HG03039 (cell line): ENCODE data around the gene CENPO.
"Not testable (repeated sequence)": the region's sequence is repeated elsewhere in the genome, so short reads cannot be mapped to it uniquely, and the experiment has no call there.

Experiments used
- ATAC-seq: cut with Tn5 transposase; IDR thresholded peaks from one replicate; pipeline ENCODE4 v1.9.1; 2021; ENCODE audit warnings: mild to moderate bottlenecking, moderate library complexity; ENCODE audit not compliant: unreplicated experiment

Gene CENPO

DNA sequence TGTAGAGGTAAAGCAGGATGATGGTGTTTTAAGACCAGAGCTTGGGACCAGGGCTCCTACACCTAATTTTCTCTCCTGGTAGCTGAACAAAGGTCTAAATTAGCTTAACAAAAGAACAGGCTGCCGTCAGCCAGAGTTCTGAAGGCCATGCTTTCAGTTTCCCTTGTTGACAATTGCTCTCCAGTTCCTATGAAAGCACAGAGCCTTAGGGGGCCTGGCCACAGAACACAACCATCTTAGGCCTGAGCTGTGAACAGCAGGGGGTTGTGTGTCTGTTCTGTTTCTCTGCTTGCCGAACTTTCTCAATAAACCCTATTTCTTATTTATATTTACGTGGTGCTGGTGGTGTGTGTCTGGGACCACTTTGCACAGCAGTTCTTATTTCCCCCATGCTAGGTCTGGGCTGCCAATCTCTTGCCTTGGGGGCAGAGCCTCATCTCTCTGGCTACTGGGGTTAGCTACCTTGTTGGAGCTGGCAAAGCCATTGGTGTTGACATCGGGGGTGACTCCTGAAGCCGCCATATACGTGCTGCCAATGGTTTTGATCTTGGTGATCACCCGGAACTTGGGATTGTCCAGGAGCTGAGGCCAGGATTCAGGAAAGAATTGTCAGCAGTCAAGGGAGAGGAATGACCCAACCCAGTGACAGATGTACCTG lies 29.0 kb downstream of the CENPO start:
- ATAC-seq, result no peak

GRCh38 chr2:24824071-24824588 lies 30.9 kb downstream of the CENPO start:
- no peak for ATAC-seq

DNA sequence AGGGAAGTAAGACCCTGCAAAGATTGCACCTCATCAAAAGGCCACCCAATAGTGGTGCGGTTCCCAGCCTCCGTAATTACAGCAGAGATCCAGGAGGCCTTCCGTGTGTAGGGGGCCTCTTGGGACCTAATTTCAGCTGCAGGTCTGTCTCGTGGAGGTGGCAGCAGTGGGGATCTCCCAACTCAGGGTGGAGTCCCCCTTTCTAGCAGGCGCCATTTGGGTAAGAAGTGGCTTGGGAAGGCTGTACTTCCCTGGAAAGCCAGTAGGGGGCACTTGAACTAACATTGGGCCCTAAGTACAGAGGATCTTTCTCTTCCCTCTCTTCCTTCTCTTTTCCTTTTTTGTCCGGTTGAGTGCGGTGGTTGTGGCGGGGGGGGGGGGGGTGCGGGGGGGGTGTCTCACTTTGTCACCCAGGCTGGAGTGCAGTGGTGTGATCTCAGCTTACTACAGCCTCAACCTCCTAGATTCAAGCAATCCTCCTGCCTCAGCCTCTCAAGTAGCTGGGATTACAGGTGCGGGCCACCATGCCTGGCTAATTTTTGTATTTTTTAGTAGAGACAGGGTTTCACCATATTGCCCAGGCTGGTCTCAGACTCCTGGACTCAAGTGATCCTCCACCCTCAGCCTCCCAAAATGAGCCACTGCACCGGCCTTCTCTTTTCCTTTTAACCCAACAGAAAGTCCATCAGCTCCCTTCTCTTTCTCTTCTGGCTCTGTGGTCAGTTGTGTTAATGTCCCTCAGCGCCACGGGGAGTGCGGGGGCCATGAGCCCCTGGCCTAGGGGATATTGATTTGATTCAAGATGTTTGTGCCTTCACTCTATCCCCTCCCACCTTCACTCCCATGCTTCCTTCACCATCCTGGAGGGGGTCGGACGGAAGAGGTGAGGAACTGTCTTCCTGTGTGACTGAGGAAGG lies 32.0 kb downstream of the CENPO start:
- no peak for ATAC-seq

- ATAC-seq, result no peak
Observed at GRCh38 chr2:24825883-24826772, 32.9 kb downstream of the CENPO start.

GRCh38 chr2:24826773-24827145 lies 33.5 kb downstream of the CENPO start:
- no peak for ATAC-seq

DNA sequence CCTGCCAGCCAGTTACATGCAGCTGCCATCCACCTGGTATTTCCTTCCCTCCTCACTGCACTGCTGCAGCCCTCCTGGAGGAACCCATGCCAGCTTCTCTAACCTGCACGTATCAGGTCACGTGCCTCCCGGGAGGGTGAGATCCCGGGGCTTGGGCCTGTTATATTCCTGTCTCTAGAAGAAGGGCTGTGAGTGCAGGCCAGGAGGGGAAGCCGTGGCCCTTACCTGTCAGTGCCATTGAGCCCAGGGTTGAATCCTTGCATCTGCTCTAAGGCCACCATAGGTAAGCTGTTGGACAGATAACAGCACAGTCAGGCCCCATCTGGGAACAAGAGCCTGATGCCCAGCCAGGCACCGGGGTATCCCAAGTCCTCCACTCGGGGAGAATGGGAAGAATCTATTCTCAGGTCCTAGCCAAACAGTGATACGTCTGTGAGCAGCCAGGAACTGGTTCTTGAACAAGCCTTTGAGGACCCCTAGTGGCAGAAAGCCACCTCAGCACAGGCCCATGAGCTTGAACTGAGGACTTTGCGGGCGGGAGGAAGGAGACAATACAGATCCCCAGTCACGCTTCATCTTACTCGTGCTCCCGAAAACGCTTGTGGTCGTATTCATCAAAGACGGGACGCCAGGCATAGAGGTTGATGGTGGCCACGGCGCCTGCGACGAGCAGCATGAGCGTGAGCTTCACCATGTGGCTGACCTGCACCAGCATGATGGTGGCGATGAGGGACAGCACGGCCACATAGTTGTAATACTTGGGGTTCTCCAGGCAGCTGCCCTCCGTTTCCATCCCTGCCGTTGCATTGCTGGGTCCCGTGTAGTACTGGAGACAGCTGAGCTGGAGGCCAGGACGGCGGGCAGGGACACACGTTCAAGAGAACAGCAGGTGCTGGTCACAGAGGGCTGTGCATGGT lies 34.4 kb downstream of the CENPO start:
- peak; percentile 64 for ATAC-seq

DNA sequence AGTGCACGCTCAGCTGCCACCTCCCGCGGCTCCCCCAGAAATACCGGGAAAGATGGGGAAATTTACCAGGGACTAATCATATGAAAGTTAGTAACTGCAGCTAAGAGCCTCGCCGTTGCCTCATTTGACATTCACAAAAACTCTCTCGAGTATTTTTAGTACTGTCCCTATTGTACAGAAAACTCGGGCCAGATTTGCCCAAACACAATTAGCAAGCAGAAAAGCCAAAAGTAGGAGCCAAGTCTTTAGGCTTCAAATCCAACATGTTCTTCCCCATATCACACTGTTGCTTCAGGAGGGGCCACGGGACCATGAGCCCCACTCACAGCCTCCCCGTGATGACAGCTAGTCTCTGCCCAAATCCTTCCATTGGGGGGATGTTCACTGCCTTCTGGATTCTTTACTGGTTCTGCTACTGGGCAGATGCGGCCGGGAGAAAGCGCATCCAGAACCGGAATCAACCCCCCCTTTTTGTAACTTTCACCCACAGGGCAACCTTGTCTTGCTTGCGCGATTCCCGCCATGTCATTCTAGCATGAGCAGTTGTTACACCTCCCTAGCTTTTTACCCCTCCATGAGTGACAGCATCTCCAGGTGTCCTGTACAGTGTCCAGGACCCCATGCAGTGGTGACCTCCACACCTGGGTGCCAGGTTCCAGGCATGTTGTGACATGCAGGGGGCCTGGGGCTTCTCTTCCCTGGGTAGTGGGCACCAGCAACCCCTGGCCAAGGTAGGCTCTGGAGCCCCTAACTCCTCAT lies 35.2 kb downstream of the CENPO start:
- no peak for ATAC-seq

- no peak for ATAC-seq
Observed at GRCh38 chr2:24830351-24830750, 37.1 kb downstream of the CENPO start.

DNA sequence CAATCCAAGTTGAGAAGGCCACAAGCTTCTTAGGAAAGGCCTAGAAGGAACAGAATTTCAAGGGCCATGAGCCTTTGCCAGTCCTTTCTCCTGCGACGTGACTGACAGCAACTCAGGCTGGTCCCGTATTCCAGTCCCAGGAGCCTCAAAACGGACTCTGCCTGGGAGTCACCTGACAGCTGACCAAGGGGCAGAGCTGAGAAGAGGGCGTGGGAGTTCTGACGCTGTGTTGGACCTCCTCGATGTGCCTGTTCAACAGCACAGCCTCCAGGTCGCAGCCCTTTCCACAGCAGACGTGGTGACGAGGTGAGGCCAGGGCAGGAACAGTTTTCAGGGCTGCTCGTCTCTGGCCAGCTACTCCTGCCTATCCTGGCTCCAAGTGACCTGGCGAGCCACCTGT lies 37.6 kb downstream of the CENPO start:
- ATAC-seq, result no peak

DNA sequence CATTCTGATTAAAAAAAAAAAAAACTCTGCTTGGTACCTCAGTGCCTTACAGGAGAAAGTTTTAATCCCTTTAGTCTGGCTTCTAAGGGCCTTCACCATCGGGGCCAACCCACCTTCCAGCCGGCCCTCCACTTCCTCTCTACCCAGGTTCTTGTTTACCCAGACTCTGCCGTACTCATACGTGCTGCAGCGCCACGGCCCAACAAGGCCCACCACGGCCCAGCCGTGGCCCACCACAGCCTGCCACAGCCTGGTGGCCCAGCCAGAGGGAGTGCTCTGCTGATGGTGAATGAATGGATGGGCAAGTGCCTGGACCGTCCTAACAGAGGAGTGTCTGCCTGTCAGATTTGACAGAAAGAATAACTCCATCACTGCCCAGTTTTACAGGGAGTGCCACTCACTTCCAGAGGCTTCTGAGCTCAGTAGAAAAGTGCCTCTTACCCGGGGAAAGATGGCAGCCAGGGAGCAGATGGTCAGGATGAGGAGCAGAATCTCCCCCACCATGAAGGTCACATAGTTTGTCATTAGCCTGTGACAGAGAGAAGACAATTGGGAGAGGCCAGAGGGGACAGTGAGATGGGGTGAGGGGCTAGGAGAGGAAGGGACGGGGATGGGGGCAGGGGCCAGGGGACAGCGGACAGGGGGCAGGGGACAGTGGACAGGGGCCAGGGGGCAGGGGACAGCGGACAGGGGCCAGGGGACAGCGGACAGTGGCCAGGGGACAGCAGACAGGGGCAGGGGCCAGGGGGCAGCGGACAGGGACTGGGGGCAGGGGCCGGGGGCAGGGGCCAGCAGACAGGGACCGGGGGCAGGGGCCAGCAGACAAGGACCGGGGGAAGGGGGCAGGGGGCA lies 38.2 kb downstream of the CENPO start:
- ATAC-seq, result no peak

DNA sequence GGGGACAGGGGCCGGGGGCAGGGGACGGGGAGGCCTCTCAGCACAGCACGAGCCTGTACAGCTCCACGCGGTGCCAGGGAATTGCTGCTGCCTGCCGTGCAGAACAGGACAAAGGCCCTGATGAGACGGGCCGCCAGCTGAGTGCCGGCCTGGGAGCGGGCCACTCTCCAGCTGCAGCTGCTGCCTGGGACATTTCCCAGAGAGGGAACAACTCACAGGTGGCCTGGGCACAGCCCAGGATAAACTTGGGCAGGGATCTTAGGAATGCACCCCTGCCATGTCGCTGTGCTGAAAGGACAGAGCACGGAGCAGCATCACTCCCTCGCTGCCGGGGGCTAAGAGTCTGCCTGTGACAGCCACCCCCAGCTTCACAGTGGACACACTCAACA lies 38.8 kb downstream of the CENPO start:
- ATAC-seq, result no peak

- no peak for ATAC-seq
Observed at GRCh38 chr2:24832521-24832920, 39.3 kb downstream of the CENPO start.

DNA sequence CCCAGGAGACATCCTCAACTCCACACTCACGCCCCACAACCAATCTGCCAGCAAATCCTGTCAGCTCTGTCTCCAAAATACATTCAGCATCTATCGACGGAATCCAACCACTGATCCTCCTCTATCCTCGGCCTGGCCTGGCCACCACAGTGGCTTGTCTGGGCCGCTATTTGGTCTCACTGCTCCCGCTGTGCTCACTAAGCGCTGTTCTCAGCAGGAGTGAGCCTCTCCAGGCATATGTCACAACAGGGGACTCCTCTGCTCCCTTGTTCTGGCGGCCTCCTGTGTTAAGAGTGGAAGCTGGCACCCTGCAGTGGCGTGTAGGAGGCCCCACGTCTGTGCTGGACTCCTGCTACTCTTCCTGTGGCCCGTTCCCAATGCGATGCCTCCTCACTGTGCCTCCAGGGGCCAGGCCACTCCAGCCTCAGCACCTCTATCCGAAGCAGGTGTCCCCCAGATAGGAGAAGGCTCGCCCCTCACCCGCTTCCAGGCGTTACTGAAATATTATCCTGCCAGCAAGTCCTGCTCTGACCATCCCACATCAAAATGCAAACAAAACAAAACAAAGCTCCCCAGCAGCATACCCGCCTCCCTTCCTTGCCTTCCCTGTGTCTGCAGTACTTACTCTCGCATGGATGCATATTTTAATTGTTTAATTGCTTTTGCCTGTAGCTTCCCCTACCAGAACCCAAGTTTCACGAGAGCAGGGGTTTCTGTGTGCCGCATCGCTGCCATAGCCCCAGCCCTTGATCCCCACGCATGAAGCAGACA lies 39.9 kb downstream of the CENPO start:
- ATAC-seq, result no peak

- ATAC-seq, result no peak
Observed at GRCh38 chr2:24833821-24834732, 40.9 kb downstream of the CENPO start.

DNA sequence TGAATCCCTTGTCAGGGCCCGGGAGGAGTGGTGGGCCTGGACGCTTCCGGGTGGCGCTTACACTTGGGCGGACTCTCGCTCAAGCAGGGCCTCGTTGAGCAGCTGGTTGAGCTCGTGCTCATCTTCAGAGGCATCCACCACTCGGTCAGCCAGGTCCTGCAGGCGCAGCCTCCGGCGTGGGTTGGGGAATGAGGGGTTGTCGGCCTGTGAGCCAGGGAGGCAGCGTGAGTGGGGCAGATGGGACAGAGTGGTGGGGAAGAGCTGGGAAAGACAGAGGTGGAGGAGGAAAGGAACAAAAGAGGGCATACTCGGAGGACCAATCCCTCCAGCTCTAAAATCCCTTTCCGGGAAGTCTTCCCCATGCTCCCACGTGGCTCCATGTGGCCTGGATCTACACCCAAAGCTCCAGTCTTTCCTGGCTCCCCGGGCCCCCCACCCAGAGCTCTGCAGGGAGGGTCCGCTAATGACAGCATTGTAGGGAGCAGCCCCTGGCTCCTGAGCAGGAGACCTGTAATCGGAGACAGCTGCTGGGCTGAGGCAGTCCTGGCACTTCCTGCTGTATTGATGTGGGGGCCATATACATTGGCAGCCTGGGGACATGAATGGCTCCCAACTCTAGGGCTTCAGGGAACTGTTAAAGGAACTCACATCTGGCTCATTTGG lies 41.6 kb downstream of the CENPO start:
- no peak for ATAC-seq

- not testable (repeated sequence) for ATAC-seq
Observed at GRCh38 chr2:24835411-24835810, 42.2 kb downstream of the CENPO start.
